DOHH2 (cell line): ENCODE data around the gene CATSPER3.

Experiments
- EZH2phosphoT487 ChIP-seq: fragments of 200-600 bp; sonication (generic); IDR thresholded peaks from 2 replicates; pipeline ENCODE4 v1.6.1; 2017; ENCODE audit warnings: borderline replicate concordance, mild to moderate bottlenecking, antibody characterized with exemption, low read length, moderate library complexity, mixed read lengths
- TF ChIP-seq, protein P1 (sequence below): fragments of 200-600 bp; sonication (generic); IDR thresholded peaks from one replicate; pipeline ENCODE4 v1.5.1; 2014; ENCODE audit warnings: antibody characterized with exemption, mild to moderate bottlenecking, low read depth, low read length; ENCODE audit not compliant: poor library complexity, severe bottlenecking

DNA sequence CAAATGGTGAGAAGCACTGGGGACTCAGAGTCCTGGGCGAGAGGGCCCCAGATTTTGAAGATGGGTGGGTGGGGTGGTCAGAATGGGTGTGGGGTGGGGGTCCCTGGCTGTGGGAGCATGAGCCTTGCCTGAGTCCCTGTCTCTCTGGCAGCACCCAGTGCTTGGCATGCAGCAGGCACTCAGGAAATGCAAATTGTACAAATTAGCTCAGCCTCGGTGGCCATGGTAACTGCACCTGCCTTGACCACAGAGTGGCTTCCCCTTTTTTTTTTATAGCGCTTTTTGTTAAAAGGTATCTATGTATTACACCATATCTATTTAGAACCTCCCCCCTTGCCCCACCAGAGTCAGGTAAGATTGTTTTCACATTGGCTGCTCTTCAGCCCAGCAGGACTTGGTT lies 85.6 kb downstream of the CATSPER3 start:
- TF ChIP-seq, protein P1, sequence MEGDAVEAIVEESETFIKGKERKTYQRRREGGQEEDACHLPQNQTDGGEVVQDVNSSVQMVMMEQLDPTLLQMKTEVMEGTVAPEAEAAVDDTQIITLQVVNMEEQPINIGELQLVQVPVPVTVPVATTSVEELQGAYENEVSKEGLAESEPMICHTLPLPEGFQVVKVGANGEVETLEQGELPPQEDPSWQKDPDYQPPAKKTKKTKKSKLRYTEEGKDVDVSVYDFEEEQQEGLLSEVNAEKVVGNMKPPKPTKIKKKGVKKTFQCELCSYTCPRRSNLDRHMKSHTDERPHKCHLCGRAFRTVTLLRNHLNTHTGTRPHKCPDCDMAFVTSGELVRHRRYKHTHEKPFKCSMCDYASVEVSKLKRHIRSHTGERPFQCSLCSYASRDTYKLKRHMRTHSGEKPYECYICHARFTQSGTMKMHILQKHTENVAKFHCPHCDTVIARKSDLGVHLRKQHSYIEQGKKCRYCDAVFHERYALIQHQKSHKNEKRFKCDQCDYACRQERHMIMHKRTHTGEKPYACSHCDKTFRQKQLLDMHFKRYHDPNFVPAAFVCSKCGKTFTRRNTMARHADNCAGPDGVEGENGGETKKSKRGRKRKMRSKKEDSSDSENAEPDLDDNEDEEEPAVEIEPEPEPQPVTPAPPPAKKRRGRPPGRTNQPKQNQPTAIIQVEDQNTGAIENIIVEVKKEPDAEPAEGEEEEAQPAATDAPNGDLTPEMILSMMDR: no peak
- no peak for TF ChIP-seq EZH2phosphoT487
